ENCODE results near the gene CLEC4F. TPM values are rescaled to one million over a fixed set of nuclear protein-coding genes. Genes with fewer than 3 reads are reported as not detected.

Gene CLEC4F
- total RNA-seq, 1 donor from 2014 or later = under 0.01 TPM

- peak; percentile 76 to 81 for DNase-seq (ENCODE audit: low read depth in 2 of 2)
Measured at GRCh38 chr2:70789304-70790135, 30.9 kb downstream of the CLEC4F start.

DNA sequence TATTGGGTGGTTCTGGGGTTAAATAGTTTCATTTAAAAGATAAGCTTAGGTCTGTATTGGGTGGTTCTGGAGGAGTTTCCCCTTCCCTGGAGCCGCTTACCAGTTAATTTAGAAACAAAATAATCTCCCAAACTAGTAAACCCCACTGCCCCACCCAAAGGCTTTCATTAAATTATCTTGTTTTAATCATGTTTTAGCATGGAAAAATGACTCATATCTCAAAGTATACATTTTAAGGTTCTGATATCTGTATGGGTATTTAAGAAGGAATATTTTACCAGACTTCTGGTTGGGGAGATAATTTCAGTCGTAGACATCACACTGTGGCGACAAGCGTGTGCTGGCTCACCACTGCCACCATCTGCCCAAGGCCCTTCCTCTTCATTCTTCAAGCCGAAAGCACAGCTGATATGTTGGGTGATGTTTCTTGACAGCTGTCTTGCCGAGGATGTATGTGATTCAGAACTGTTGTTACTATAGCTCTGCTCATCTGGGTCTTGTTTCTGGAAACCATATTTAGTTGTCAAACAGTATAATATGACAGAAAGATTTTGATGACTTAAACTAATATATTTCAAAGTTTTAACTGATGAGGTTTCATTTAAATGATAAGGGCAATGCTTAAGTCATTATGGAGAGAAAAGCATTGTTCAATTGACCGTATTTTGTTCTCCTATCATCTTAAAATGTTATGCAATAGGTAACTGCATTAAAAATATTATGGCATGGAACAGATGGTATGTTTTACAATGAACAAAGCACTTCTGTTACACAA, 35.1 kb downstream of the CLEC4F start:
- peak; percentile 55 to 74 for DNase-seq (ENCODE audit: low read depth in 2 of 2)

- no peak for DNase-seq (ENCODE audit: low read depth in 2 of 2)
Measured at GRCh38 chr2:70784320-70784719, 36.1 kb downstream of the CLEC4F start.

- no peak for DNase-seq (ENCODE audit: low read depth in 2 of 2)
Measured at GRCh38 chr2:70779911-70780545, 40.4 kb downstream of the CLEC4F start.

GRCh38 chr2:70779491-70779890, 40.9 kb downstream of the CLEC4F start:
- DNase-seq (ENCODE audit: low read depth in 2 of 2) = no peak

DNA sequence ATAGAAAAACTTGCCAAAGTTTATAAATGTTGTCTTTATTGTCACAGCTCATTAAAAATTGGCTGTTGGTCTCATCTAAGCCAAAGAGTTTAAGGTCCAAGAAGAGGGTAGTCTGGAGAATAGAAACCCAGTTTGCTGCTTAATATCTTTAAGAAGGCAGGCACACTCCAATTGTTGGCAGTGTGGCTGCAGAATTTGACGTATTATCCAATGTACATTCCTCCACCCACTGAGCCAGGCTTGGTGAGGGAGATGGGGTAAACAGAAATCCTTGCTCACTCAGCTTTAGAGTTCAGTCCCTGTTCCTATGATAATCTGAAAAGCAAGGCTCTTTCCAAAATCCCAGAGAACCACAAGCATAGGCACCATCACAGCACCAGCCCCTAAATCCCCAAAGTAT, 41.7 kb downstream of the CLEC4F start:
- no peak for DNase-seq (ENCODE audit: low read depth in 2 of 2)

- DNase-seq (ENCODE audit: low read depth in 2 of 2) = peak in 1 of 2 donors; percentile 72
Measured at GRCh38 chr2:70777450-70777849, 42.9 kb downstream of the CLEC4F start.

GRCh38 chr2:70776266-70776665, 44.1 kb downstream of the CLEC4F start:
- DNase-seq (ENCODE audit: low read depth in 2 of 2) = no peak

DNA sequence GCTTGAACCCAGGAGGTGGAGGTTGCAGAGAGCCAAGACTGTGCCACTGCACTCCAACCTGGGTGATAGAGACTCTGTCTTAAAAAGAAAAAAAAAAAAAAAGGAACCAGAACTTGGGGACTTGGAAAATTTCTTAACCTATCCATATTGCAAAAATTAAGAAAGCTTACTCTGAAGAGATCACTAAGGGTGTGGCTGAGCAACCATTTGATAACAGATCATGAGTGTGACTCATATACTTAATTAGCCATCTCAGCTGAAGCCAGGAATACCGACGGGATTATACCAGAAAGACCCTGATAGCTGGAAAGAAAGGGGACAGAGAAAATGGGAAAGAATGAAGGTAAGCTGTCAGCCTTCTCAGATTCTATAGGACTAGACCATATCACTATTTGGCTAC, 45.3 kb downstream of the CLEC4F start:
- DNase-seq (ENCODE audit: low read depth in 2 of 2) = no peak

DNA sequence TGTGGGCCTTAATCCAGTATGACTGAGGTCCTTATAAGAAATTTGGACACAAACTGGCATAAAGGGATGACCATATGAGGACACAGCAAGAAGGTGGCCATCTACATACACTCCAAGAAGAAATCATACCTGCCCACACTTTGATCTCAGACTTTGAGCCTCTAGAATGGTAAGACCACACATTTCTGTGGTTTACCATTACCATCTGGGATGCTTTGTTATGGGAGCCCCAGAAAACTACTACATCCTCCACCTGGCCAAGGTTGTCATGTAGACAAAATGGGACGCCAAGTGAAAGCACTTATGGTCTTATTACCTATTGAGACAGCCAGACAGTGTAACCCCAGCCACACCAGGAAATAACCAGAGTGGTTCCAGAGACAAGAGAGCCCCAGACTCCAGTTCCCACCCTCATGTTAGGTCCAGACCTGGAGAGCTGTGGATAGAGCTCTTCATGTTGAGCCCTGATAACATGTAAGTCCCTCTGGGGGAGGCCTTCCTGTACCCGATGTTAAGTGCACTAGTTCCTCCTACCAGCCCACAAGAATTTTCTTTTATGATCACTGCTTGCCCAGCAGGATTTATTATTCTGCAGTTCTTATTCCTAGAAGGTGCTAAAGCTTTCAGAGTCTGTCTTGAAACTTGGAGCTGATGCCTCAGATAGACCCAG, 47.8 kb downstream of the CLEC4F start:
- DNase-seq (ENCODE audit: low read depth in 2 of 2) = no peak

DNA sequence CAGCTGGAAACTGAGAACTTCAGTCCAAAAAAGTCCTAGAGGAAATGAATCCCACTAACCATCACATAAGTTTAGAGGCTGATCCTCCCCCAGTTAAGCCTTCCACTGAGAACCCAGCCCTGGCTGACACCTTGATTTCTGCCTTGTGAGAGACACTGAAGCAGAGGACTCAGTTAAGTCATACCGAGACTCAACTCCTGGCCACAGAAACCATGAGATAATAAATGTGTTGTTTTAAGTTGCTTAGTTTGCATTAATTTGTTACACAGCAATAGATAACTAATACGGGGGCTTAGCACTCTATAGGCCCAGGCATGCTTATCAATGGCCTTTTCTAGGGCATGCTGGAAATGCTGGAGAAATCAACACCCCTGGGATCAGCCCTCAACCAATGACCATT, 49.0 kb downstream of the CLEC4F start:
- no peak for DNase-seq (ENCODE audit: low read depth in 2 of 2)

DNA sequence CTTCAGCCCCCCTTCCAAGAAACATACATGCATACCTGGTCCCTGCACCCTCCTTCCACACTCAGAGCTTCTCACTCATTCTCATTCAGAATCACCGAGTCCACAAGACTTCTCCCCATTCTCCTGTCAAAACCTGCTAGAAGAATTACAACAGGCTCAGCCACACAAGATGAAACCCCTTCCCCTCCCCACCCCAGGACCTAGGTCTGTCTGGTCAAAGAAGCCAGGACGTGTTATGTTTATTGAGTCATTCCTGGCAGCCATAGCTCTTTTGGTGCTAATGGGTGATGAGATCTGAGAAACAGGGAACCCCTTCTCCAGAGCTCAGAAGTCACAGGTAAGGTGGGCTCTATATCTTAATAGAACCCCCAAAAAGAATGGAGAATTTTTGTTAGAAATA, 50.9 kb downstream of the CLEC4F start:
- DNase-seq (ENCODE audit: low read depth in 2 of 2) = no peak

DNA sequence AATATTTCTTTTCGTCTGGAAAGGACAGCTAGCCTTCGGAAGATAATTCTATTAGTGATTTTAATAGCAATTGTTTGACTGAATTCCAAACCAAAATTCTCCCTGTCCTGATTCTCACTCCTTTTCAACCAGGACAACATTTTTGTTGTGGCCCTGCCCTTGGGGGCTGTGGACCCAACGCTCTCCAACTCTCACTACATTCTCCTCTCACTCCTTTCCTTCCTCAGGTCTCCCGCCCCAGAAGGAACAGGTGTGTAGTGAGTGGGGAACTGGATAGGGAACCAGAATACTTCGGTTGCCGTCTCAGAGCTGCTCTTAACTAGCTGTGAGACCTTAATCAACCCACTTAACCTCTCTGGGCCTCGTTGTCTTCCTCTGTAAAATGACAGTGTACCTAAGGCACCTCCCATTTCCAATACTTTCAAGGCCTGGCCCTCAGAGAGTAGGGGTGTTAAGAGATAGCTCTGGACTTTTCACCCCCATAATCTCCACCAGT, 51.8 kb downstream of the CLEC4F start:
- DNase-seq (ENCODE audit: low read depth in 2 of 2) = no peak

DNA sequence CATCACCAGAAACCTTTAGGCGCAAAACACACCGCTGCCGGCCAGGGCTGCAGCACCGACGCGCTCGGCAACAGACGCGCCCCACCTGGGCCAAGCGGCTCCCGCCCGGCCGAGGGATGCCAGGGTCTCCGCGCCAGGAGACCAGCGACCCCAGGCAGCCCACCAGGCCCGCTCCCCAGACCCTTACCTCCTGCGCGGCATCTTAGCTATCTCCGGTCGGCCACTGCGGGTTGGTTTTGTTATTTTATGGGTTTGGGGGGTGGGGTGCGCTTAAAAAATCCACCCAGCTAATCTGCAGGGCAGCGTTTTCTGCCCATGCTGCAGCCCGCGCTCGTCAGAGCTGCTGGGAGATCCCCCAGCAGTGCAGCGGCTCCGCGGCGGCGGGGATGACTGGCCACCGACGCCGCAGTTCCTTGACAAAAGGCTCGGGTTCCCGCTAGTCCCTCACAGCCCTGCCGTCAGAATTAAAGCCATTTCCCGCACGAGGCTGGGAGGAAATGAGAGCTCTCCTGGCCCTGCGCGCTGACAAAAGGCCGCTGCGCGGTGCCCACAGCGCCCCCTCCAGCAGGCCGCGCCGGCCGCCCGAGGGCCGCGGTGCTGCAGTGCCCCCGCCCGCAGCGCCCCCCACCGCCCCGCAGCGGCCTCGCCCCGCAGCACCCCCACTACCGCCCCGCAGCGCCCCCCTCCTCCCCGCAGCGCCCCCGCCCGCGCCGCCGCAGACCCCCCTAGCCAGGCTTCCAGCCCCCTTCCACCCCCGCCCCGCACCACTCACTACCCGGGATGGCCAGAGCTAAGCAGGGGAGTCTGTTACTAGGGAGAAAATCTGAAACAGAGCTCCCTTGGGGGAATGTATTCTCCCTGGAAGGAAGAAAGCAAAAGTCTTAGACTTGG, 52.5 kb downstream of the CLEC4F start, which contains the start of gene ADD2:
ADD2 (minus strand) TSS at position 502 of the 891 bp plus-strand sequence. CDS start 61,792 bp downstream, outside the sequence.
- DNase-seq (ENCODE audit: low read depth in 2 of 2) = peak; percentile 29 to 69

DNA sequence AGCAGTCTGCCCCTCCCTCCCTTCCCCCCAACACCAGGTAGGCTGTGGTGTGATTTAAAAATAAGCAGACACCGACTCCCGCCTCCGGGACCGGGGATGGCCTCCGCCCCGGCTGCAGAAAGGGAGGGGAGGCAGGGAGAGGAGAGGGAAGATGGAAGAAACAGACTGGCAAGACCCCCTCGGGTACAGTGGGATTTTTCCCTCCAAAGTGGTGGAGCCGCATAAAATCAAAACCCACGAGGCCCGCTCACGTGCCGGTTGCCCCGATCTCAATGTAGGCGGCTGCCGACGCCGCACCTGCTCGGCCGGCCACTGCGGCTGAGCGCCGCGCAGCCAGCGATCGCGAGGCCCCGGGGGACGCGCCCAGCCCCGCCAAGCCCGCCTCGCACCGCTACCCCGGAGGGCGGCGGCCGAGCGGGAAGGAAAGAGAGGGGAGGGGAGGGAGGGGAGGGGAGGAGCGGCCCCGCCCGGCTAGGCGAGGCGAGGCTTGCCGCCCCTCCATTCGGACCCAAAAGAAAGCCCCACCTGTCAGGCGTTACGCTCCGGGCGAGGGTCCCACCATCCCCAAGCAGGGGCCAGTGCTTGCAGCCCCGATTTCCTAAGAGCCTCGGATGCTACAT, 53.2 kb downstream of the CLEC4F start:
- no peak for DNase-seq (ENCODE audit: low read depth in 2 of 2)

- no peak for DNase-seq (ENCODE audit: low read depth in 2 of 2)
Measured at GRCh38 chr2:70766357-70767078, 53.9 kb downstream of the CLEC4F start.

DNA sequence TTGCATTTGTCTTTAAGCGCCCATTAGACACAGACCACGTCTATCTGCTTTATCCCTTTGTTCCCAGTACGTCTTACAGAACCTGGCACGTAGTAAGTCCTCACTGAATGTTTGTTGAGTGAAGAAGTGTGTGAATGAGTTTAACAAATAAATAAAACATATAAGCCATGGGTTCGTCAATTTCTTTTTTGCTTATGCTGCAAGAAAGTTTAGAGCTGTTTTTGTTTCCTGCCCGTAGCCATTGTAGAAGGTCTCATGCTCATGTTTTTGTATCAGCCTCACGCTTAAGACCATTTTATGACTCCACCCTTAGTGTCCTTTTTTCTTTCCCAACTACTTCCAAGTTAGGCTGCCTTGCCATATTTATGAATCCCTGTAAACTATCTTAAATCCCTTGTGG, 54.9 kb downstream of the CLEC4F start:
- DNase-seq (ENCODE audit: low read depth in 2 of 2) = no peak

GRCh38 chr2:70759446-70759845, 61.0 kb downstream of the CLEC4F start:
- no peak for DNase-seq (ENCODE audit: low read depth in 2 of 2)
